Prostate gland (tissue), 2 donors: ENCODE results near the gene MAN2C1. TPM values are rescaled to one million over a fixed set of nuclear protein-coding genes. Genes with fewer than 3 reads are reported as not detected.
"Not testable (repeated sequence)": the region's sequence is repeated elsewhere in the genome, so short reads cannot be mapped to it uniquely, and the experiment has no call there.

Source experiments
- DNase-seq: peaks from one replicate; pipeline ENCODE4 v3.0.0-alpha.2; 2019; ENCODE audit warnings: low spot score
- H3K27ac ChIP-seq, 2 donors: fragments of 200-600 bp; sonication (generic); 2 replicates each; pipeline ENCODE4 v1.5.1; 2017 to 2019
- H3K27me3 ChIP-seq: fragments of 200-600 bp; sonication (generic); replicated peaks from 2 replicates; pipeline ENCODE4 v1.5.1; 2019; ENCODE audit not compliant: insufficient read depth
- H3K36me3 ChIP-seq, 2 donors: fragments of 200-600 bp; sonication (generic); 1 replicate in 1 of 2; 2 replicates in 1 of 2; pipeline versions ENCODE4 v1.5.1 to v1.8.1; 2017 to 2019
- H3K4me1 ChIP-seq: fragments of 200-600 bp; sonication (generic); replicated peaks from 2 replicates; pipeline ENCODE4 v1.5.1; 2019
- H3K4me3 ChIP-seq, 2 donors: fragments of 200-600 bp; sonication (generic); 2 replicates each; pipeline ENCODE4 v1.5.1; 2017 to 2019
- H3K9me3 ChIP-seq: fragments of 200-600 bp; sonication (generic); 2 replicates; pipeline ENCODE4 v1.5.1; 2017
- POLR2A ChIP-seq: fragments of 450-650 bp; IDR thresholded peaks from one replicate; pipeline ENCODE4 v1.6.1; 2016; ENCODE audit warnings: antibody characterized with exemption, mild to moderate bottlenecking
- POLR2AphosphoS5 ChIP-seq: sonication (generic); formaldehyde crosslinking; IDR thresholded peaks from one replicate; pipeline ENCODE4 v1.6.1; 2017; ENCODE audit warnings: antibody characterized with exemption
- WGBS: methylation state at CpG from one replicate; pipeline ENCODE4 v1.1.5; 2018; 5-methylcytosine and 5-hydroxymethylcytosine counted together
- intact Hi-C: fragments of 100-400 bp; cut with DNase I; formaldehyde crosslinking; loops from one replicate; pipeline ENCODE4 v1.14.2; 2022
- total RNA-seq, 2 donors: library from RNA; depleted of rRNA; stranded (reverse); fragments of >200 nt; gene quantifications; one replicate each; pipeline ENCODE4 v1.1.0, GENCODE V29; 2016
- TF ChIP-seq, protein P1 (sequence below), 4 experiments: fragments of 200-600 bp in 2 of 4; fragments of 450-650 bp in 2 of 4; sonication (generic) in 2 of 4; IDR thresholded peaks; 1 replicate in 3 of 4; 2 replicates in 1 of 4; pipeline ENCODE4 v1.5.1; 2016 to 2019; ENCODE audit warnings: antibody characterized with exemption in 4 of 4, mild to moderate bottlenecking in 2 of 4, moderate library complexity in 2 of 4

Gene MAN2C1
- total RNA-seq, 2 donors from 2014 or later = 184 to 238 TPM

- TF ChIP-seq, protein P1, sequence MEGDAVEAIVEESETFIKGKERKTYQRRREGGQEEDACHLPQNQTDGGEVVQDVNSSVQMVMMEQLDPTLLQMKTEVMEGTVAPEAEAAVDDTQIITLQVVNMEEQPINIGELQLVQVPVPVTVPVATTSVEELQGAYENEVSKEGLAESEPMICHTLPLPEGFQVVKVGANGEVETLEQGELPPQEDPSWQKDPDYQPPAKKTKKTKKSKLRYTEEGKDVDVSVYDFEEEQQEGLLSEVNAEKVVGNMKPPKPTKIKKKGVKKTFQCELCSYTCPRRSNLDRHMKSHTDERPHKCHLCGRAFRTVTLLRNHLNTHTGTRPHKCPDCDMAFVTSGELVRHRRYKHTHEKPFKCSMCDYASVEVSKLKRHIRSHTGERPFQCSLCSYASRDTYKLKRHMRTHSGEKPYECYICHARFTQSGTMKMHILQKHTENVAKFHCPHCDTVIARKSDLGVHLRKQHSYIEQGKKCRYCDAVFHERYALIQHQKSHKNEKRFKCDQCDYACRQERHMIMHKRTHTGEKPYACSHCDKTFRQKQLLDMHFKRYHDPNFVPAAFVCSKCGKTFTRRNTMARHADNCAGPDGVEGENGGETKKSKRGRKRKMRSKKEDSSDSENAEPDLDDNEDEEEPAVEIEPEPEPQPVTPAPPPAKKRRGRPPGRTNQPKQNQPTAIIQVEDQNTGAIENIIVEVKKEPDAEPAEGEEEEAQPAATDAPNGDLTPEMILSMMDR (IDR thresholded peaks at IDR 0.05) = no peak
- TF ChIP-seq POLR2AphosphoS5 = no peak
- no peak for TF ChIP-seq POLR2A
- H3K27ac ChIP-seq = no peak overlapping the region
- intact Hi-C loops = no loop called here
- no peaks in the 10 kb centered on the region for H3K9me3 ChIP-seq
- WGBS = 79% methylated on average over 9 of the region's 10 CpGs
- H3K4me3 ChIP-seq = no peak overlapping the region
- DNase-seq = no peak
- H3K4me1 ChIP-seq = no peaks in the 10 kb centered on the region
- H3K27me3 ChIP-seq = no peaks in the 10 kb centered on the region
- H3K36me3 ChIP-seq = no peaks in the 10 kb centered on the region
Observed at GRCh38 chr15:75328493-75329314, 39.7 kb downstream of the MAN2C1 start.

- H3K4me3 ChIP-seq = no peak overlapping the region
- intact Hi-C loops = no loop called here
- H3K27me3 ChIP-seq = no peaks in the 10 kb centered on the region
- no peaks in the 10 kb centered on the region for H3K36me3 ChIP-seq
- H3K4me1 ChIP-seq = no peaks in the 10 kb centered on the region
- DNase-seq = no peak
- whole genome bisulfite sequencing = 94% methylated on average over 3 of the region's 3 CpGs
- TF ChIP-seq POLR2AphosphoS5 (no peak), POLR2A (no peak)
- TF ChIP-seq, protein P1 (IDR thresholded peaks at IDR 0.05) = no peak
- H3K9me3 ChIP-seq = no peaks in the 10 kb centered on the region
- no peak overlapping the region for H3K27ac ChIP-seq
Observed at GRCh38 chr15:75327491-75327890, 40.9 kb downstream of the MAN2C1 start.

DNA sequence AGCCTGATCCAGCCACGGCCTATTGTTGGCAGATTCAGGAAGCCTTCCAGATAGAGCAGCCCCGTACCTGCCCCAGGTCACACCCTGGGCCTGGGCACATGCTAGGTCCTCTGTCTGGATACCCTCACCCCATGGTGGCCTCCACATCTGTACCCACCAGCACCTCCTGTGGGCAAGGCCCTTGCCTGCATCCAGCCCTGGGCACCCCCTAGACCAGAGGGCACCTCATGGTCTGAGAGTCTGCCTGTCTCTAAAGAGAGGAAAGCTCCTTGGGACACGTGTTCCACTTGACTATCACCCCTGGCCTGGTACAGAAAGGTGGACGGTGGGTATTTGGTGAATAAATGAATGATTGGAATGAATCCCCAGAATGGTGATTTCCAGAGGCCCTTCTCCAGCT lies 41.4 kb downstream of the MAN2C1 start:
- intact Hi-C loops = no loop called here
- no peak overlapping the region for H3K27ac ChIP-seq
- no peaks in the 10 kb centered on the region for H3K9me3 ChIP-seq
- H3K27me3 ChIP-seq = no peaks in the 10 kb centered on the region
- H3K4me1 ChIP-seq = no peaks in the 10 kb centered on the region
- DNase-seq = no peak
- no peak for TF ChIP-seq POLR2AphosphoS5
- TF ChIP-seq, protein P1 (IDR thresholded peaks at IDR 0.05) = no peak
- no peak for TF ChIP-seq POLR2A
- 85% methylated on average over 4 of the region's 4 CpGs for WGBS
- no peaks in the 10 kb centered on the region for H3K36me3 ChIP-seq
- H3K4me3 ChIP-seq = no peak overlapping the region

GRCh38 chr15:75325922-75326321 lies 42.5 kb downstream of the MAN2C1 start:
- Histone ChIP-seq H3K4me1 (no peaks in the 10 kb centered on the region), H3K27ac (no peak overlapping the region), H3K36me3 (no peaks in the 10 kb centered on the region), H3K27me3 (no peaks in the 10 kb centered on the region), H3K9me3 (no peaks in the 10 kb centered on the region), H3K4me3 (no peak overlapping the region)
- TF ChIP-seq, protein P1 (IDR thresholded peaks at IDR 0.05) = no peak
- no peak for TF ChIP-seq POLR2A
- intact Hi-C loops = no loop called here
- WGBS = 86% methylated on average over 4 of the region's 4 CpGs
- DNase-seq = no peak

DNA sequence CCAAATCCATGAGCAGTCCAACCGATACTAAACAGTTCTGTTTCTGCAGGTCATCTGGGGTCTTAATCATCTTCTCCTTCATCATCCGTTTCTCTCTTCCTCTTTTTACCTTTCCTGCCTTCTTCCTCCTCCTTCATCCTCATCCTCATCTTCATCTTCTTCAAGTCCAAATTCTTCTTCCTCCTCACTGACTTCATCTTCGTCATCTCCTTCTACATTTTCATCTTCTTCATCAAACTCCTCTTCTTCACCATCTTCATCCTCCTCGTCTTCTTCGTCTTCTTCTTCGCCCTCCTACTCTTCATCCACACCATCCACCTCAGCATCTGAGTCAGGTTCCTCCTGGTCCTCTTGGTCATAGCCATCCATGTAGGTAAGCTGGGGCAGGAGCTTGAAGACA lies 46.7 kb downstream of the MAN2C1 start:
- TF ChIP-seq POLR2AphosphoS5 (no peak), POLR2A (no peak)
- TF ChIP-seq, protein P1 (IDR thresholded peaks at IDR 0.05) = no peak
- intact Hi-C loops = no loop called here

GRCh38 chr15:75319231-75319897 lies 49.0 kb downstream of the MAN2C1 start:
- WGBS = 88% methylated on average over 5 of the region's 5 CpGs
- H3K27me3 ChIP-seq, H3K27ac ChIP-seq, H3K9me3 ChIP-seq, H3K36me3 ChIP-seq, DNase-seq, H3K4me3 ChIP-seq, intact Hi-C loops, H3K4me1 ChIP-seq: not testable (repeated sequence)

More for the DNA sequence above, 46.7 kb downstream of the MAN2C1 start:
- DNase-seq = no peak
- Histone ChIP-seq H3K9me3 (no peaks in the 10 kb centered on the region), H3K36me3 (no peaks in the 10 kb centered on the region), H3K4me1 (no peaks in the 10 kb centered on the region), H3K27me3 (no peaks in the 10 kb centered on the region), H3K4me3 (no peak overlapping the region), H3K27ac (no peak overlapping the region)
- 91% methylated on average over 6 of the region's 6 CpGs for WGBS
